Pulmonary artery endothelial cell (primary cell): Measurements from ENCODE around the gene FRMD4A. TPM values are rescaled to one million over a fixed set of nuclear protein-coding genes. Genes with fewer than 3 reads are reported as not detected.
"Not testable (repeated sequence)": the region's sequence is repeated elsewhere in the genome, so short reads cannot be mapped to it uniquely, and the experiment has no call there.

Experiments
- DNase-seq: peaks from one replicate; pipeline ENCODE4 v3.0.0-alpha.2; 2011; ENCODE audit warnings: low read depth, low spot score
- total RNA-seq: library from RNA; depleted of rRNA; stranded (reverse); fragments of >200 nt; gene quantifications from 2 replicates; pipeline ENCODE4 v1.2.3, GENCODE V29; 2014

FRMD4A gene
- total RNA-seq, 1 donor from 2014 or later = 95.3 TPM

DNA sequence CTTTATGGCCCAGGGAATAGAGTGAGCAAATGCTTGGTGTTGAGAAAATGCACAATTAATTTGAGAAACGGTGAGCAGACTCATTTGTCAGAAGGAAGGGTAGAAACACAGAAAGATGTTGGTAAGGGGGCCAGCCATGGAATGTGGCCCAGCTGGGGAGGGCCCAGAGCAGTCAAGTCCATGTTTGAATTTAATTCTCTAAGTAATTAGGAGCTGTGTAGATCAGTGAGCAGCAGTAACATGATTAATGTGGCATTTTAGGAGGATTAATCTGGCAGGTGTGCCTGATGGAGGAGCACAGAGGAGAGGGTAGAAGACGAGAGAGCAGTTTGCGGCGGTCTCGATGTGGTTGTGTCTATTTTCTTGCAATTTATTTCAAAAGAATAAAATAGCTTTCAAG, 218.7 kb downstream of the FRMD4A start:
- DNase-seq = no peak

DNA sequence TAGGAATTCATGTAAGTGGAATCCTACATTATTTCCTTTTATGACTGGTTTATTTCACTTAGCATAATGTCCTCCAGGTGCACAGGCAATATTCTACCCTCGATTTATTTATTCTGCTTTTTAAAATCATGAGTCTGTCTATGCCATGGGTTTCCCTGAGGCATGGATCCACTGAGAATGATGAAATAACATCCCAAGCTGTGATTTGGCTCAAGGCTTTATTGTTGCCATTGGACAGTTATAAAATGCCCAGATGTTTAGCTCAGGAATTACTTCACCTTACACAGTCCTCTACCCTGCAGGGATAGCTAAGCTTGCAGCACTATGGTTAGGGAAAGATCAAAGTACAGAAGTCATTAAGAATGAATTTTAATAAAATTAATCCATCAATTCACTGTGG, 219.5 kb downstream of the FRMD4A start:
- no peak for DNase-seq

- DNase-seq = no peak
Measured at GRCh38 chr10:14106828-14107227, 223.9 kb downstream of the FRMD4A start.

- DNase-seq = no peak
Measured at GRCh38 chr10:14102056-14102455, 228.7 kb downstream of the FRMD4A start.

DNA sequence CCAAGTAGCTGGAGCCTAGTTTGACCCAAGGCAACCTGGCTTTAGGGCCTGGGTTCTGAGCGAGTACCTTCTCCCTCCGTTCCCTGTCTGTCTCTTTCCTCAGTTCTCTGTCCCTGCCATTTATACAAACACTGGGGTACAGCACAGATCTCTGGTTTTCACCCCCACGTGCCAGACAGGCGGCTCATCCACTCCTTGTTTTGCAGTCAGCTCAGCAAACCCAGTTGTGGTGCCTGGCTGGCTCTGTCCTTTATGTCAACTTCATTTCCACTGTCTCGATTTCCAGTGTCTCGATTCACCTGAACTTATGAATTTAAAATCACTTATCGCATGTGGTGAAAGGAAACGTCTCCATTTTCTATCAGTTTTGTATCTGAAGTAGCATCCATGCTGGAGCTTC, 230.8 kb downstream of the FRMD4A start:
- no peak for DNase-seq

- no peak for DNase-seq
Measured at GRCh38 chr10:14093730-14094484, 236.8 kb downstream of the FRMD4A start.

DNA sequence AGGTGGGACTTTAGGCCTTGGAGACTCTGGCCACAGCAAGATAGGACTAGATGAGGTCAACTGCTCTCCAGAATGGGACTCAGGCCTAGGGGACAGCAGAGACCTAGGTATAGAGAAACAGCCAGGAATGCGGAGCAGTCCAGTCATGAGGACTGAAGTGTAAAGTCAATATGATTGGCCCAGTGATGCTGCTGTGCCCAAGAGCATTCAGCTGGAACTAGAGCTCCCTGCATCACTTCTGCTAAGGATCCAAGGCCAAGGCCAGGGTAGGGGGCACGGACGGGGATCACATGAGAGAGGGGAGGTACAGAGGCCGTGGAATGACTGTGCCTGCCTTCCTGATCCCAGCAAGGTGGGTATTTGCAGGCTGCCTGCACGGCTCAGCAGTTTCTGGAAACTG, 237.9 kb downstream of the FRMD4A start:
- no peak for DNase-seq

DNA sequence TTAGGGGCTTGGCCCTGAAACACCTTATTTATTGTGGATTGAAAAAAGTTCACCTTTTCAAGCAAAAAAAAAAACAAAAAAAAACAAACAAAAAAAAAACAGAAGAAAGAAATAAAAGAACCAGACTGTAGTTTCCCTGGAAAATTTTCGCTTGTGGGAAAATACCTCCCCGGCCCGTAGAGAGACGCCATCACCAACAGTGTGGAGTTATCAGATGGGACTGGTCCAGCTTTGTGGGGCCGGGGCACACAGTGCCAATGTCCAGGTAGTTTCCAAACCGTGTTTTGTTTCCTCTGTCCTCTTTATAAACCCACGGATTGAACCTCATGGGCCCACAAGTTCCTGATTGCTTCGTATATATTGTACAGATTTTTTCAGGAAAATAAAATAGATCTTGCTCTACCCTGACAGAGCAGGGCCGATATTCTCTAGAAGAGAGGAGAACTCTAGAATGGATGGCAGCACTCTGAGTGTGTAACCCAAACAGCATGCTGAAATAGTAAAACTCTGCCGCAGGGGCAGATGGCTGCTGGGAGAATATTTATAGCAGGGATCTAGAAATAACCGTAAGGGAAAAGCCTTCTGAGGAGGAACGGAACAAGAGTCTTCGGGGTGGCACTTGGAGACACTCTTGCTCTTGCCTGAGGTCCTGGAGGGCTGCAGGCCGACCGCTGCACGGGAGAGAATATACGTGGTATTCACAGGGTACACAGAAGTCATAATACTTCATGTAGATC, 241.0 kb downstream of the FRMD4A start:
- no peak for DNase-seq

DNA sequence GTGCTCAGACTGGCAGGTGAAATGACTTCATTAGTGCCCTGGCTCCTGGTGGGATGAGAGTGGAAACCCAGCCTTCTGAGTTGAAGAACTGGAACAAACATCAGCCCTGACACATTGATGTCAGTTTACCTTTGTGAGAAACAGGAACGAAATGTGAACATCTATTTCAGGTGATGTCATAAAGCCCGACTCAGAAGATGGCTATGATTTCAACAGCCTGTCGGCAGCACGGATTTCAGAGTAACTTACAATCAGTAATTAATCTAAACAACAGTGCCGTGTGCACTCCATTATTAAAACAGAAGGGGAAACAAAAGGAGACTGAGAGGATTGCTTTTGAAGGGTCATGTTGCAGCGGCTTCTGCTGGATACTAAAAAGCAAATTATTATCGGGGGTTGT, 243.2 kb downstream of the FRMD4A start:
- no peak for DNase-seq

DNA sequence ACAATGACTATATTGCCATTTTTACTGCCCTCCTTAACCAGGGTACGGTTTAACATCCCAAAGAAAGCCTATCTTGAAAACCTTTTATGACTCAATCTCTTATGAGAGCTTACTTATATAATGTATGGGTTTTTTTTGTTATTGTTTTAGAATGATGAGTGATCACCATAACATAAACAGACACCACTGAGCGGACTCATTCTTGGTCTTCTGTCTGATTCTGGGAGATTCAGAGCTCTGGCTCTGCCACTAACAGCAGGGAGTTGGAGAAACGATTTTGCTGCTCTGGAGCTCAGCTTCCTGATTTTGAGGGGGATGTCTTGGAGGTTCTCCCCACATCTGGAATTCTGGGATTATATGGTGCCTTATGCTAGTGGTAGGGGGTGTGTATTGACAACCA, 244.1 kb downstream of the FRMD4A start:
- no peak for DNase-seq

- DNase-seq = no peak
Measured at GRCh38 chr10:14084875-14085274, 245.8 kb downstream of the FRMD4A start.

- no peak for DNase-seq
Measured at GRCh38 chr10:14080795-14081194, 249.9 kb downstream of the FRMD4A start.

DNA sequence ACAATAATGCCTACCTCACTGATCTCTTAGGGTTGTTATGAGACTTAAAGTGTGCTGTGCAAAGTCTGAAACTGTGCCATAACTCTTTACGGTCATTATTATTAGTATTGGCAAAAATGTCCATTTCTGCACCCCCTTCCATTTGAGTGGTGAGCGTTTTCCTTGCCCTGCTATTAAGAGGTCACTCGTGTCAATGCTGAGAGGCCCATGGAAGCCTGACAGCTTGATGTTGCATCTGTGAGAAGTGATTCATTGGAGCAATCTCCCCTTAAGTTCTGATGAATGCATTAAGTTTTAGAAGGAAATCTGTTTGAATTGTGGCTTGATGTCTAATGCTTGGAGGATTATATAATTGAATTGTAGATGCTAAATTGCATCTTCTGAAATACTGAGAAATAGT, 253.3 kb downstream of the FRMD4A start:
- DNase-seq = no peak

DNA sequence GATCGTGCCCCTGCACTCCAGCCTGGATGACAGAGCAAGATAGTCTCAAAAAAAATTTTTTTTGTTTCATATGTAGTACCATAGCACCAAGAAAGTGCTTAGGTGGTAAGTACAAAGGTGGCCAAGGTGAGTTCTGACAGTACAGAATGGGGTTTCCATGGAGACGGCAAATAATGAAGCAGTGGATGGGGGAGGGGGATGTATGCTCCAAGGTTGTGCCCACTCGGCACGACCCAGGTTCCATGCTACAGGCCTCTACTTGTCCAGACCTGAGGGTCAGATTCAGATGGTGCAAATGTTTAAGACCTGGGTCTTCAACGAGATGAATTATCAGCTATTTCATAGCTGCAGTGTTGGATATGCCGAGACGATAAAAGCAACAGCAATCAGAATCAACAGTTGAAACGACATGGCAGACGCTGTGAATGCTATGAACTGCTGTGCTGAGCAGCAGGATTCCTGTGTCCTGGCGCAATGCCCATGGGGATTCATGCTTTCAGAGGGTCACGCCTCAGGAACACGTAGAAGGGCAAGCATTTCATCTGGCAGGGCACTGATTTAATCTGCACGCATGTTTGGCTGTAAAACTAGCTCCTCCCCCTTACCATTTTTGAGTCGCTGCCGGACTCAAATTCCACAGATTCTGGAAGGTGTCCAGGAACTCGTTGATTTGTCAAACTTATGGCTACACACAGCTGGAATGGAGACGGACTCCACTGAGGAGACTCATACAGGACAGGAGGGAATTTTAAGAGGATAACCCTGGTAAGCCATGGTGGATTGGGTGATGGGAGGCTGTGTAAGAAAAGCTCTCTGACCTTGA, 256.5 kb downstream of the FRMD4A start:
- DNase-seq = peak; percentile 96

DNA sequence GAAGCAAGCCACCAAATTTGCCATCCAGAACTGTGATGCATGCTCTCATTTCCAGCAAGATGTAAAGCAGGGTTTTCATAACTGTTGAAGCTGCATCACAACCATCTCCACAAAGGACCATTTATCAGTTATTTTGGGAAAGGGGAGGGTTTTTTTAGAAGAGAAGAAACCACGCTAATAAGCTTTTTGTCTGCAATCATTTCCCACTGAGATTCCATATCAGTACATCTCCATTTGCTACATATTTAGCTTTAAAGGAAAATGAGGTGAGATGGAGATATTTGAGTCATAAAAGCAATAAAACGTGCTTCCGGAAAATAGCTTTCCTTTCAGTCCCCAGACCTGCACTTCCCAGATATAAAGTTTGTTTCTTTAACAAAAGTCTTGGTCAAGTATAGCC, 258.2 kb downstream of the FRMD4A start:
- DNase-seq = no peak

GRCh38 chr10:14071956-14072355, 258.8 kb downstream of the FRMD4A start:
- no peak for DNase-seq

DNA sequence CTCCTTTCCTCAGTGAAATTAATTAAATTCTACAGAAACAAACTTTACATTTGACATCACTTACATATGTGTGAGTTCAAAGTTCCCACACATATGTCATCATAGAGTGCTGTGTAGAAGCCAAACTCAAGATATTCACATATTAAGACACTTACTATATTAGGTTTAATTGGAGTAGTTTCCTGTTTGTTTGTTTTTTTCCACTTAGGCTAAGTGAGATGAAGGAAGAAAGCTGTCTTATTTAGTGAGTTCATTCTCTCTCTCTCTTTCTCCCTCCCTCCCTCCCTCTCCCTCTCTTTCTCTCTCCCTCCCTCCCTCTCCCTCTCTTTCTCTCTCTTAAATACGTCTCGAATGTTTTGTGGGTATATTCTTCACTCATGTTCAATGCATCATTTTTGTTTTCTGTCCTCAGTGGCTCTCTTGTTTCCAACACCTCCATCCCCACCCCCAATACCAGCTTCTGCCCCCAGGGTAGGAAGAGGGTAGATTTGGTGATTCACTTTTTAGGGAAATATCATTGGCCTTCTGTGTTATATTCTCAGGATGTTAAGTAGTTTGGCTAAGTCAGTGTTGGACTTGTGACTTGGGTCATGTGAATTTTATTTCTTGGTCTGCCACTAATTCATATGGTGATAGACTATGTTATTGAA, 262.0 kb downstream of the FRMD4A start:
- DNase-seq = no peak

DNA sequence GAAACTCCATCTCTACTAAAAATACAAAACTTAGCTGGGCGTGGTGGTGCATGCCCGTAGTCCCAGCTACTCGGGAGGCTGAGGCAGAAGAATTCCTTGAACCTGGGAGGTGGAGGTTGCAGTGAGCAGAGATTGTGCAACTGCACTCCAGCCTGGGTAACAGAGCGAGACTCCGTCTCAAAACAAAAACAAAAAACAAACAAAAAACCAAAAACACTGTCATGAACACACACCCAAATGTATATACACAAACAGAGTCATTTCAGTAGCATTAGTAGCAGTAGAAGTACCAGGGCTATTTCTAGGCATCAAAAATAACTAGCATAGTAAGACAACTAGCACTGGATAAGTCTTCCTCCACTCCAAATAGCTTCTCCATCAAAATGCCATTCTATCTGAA, 263.1 kb downstream of the FRMD4A start:
- DNase-seq = not testable (repeated sequence)

DNA sequence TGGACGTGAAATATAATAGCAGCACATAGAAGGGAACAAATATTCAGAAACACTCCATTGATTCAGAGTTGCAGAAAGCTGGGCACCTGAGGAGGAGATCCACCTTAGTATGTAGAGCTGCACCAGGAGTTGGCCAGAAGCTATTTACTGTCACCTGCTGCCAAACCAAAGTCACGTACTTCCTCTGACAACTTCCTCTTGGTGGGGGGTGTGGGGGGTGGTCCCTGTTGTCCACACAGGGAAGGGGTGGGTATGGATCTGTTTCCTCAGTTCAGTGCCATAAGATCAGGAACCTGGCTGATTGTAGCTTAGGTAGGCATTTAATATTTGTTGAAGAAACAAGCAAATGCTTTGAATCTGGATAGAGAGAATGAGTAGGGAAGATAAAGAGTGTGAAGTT, 264.6 kb downstream of the FRMD4A start:
- DNase-seq = no peak

DNA sequence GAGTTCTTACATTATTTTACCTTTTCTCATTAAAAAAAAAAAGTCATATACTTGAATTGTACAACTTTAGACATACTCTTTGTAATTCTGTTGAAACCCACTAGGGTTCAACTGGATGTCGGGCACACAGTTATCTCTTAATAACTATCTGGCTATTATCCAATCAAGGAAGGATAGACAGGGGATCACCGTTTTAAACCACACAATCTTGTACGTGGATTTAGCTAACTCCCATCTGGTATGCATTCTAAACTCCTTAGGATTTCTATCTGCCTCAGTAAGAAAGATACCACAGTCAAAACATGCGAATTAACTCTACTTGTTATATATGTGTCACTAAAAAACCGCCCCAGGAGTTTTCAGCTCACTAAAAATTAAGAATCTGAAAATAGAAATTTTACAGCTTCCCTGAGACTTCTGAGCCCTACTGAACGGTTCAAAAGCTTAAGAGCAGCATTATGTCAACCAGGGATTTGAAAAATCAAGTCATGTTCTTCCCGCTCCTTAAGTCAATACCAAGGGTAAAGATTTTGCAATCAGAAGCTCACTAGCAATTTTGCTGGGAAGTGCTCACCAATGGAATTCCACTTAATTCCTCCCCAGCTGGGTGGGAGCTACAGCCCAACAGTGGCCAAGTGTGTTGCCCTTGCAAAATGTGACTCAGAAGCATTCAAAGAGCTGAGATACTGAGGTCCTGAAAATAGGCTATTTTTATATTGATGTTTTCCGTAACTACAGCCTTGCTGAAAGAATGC, 267.0 kb downstream of the FRMD4A start:
- DNase-seq = no peak
